HG03442 (cell line): Measurements from ENCODE around the gene CCDC88C.
"Not testable (repeated sequence)": the region's sequence is repeated elsewhere in the genome, so short reads cannot be mapped to it uniquely, and the experiment has no call there.

Source experiments
- ATAC-seq: cut with Tn5 transposase; IDR thresholded peaks from one replicate; pipeline ENCODE4 v1.9.1; 2021; ENCODE audit warnings: mild to moderate bottlenecking, moderate library complexity; ENCODE audit not compliant: unreplicated experiment

Gene CCDC88C

GRCh38 chr14:91272341-91273272 is 145.0 kb downstream of the CCDC88C start:
- ATAC-seq: no peak

DNA sequence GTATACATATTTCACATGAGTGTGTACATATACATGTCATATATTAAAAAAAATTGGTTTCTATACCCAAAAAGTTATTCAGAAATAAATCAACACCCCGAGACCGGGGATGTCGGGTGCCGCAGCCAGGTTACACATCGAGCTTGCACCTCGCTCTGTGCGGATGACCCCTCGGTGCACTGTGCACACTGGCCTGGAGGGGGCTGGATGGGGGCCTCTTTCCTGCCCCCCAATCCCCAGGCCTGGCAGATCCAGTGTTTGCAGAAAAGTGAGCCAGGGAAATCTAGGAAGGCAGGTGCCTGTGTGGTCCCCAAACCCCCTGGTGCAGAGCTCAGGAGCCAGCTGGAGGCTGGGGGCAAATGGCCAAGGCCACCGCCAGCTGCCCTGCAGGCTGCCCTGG is 146.0 kb downstream of the CCDC88C start:
- no peak for ATAC-seq

DNA sequence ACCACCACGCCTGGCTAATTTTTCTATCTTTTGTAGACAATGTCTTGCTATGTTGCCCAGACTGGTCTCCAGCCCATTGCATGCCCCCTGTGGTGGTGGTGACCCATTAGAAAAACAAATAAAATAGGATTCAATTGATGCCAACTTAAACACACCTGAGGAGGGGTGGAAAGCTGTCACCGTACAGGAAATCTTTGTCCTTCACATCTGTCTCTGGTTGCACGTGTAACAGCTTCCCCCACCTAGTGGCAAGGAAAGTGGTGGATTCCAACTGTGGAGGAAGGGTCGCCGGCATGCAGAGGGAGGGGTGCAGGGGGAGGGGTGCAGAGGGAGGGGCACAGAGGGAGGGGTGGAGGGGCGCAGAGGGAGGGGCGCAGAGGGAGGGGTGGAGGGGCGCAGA is 147.0 kb downstream of the CCDC88C start:
- no peak for ATAC-seq

DNA sequence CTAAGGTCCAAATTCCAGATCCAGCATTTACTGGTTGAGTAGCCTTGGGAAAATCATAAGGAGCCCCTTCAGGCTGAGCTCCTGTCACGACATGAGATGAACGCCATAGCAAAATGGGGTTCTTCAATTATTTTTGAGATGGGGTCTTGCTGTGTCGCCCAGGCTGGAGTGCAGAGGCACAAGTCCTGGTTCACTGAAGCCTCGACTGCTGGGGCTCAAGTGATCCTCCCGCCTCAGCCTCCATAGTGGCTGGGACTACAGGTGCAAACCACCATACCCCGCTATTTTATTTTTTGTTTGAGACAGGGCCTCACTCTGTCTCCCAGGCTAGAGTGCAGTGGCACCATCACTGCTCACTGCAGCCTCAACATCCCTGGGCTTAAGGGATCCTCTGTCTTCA is 147.4 kb downstream of the CCDC88C start:
- ATAC-seq: no peak

GRCh38 chr14:91269076-91269991 is 148.3 kb downstream of the CCDC88C start:
- ATAC-seq: no peak

DNA sequence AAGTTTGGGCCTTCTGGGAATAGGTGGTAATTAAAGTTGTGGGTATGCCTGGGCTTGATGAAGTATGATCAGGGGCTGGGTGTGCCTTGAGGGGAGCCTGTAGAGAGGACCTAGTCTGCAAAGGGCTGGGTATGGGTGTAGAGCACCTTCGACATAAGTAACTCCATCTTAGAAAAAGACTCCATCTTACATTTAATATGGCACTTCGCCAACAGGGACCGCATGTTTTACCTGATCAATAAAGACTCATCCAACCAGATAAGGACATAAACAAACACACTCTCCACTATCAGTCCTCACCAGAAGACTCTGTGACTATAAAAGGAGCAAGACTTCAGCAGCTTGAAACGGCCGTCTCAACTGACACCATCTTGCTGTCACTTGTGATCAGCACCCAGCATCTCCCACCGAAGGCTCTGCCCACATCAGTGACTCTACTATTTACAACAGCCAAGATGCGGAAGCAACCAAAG is 149.6 kb downstream of the CCDC88C start:
- no peak for ATAC-seq

- ATAC-seq: not testable (repeated sequence)
Measured at GRCh38 chr14:91266276-91266675, 151.3 kb downstream of the CCDC88C start.

DNA sequence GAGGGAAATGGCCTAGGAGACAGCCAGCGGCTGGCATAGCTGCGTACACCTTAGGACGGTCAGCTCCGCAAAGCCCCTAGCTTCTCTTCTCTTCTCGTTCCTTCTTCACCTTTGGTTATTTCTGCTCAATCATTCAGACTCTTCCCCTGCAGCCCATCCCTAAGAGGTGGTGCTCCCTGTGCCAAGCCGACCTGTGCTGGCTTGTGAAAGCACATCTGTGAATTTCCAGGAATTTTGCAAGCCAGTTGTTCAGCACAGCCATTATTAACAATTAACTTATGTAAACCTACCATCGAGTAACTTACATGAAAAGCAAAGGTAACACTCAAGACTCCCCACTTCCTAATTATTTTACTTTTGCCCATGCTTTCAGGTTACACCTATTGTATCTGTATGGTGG is 152.2 kb downstream of the CCDC88C start:
- ATAC-seq: no peak

- no peak for ATAC-seq
Measured at GRCh38 chr14:91264151-91265150, 153.2 kb downstream of the CCDC88C start.

DNA sequence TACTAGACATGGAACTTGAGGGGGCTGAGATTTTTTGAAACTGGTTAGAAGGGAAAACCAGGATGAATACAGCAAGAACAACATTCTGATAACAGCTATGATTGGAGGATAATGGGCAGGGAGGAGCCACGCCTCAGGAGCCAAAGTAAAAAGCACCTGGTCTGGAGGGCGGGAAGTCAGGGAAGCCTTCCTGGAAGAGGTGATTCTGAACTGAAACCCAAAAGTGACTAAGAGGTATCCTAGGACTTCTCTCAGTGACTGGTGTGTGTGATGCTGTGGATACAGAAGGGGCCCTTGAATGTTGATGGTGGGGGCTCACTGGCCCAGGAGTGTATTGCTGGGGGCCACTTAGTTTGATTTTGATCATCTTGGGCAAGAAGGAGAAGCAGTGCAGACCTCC is 154.3 kb downstream of the CCDC88C start:
- no peak for ATAC-seq

DNA sequence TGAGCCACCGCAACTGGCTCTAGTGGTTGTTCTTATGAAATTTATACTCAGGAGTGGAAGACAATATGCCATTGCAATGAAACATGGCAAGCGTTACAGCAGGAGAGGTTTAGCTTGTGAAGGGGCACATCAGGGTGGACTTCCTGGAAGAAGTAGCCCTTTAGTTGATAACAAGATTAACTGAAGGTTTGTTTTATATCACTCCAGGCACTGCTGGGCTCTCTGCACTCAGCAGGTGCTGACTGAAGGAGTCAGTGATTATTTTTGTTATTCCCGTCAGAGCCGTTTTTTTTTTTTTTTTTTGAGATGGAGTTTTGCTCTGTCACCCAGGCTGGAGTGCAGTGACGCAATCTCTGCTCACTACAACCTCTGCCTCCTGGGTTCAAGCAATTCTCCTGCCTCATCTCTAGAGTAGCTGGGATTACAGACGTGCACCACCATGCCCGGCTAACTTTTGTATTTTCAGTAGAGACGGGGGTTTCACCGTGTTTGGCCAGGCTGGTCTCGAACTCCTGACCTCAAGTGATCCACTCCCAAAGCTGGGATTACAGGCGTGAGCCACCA is 155.6 kb downstream of the CCDC88C start:
- ATAC-seq: no peak

GRCh38 chr14:91261115-91261514 is 156.5 kb downstream of the CCDC88C start:
- no peak for ATAC-seq

DNA sequence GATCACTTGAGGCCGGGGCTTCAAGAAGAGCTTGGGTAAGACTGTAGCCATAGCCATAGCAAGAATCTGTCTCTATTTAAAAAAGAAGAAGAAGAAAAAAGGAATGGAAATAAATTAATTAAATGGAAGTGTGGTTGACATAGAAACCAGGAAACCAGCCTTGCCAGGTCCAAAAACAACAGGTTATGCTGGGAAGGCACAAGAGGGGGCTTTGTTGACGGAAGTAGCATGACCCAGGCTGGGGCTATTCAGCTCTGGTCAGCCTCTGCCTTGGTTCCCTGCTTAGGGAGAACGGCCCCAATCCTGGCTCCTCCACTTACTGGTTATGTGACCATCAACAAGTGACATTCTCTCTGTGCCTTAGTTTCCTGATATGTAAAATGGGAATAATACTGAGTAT is 158.7 kb downstream of the CCDC88C start:
- ATAC-seq: no peak

DNA sequence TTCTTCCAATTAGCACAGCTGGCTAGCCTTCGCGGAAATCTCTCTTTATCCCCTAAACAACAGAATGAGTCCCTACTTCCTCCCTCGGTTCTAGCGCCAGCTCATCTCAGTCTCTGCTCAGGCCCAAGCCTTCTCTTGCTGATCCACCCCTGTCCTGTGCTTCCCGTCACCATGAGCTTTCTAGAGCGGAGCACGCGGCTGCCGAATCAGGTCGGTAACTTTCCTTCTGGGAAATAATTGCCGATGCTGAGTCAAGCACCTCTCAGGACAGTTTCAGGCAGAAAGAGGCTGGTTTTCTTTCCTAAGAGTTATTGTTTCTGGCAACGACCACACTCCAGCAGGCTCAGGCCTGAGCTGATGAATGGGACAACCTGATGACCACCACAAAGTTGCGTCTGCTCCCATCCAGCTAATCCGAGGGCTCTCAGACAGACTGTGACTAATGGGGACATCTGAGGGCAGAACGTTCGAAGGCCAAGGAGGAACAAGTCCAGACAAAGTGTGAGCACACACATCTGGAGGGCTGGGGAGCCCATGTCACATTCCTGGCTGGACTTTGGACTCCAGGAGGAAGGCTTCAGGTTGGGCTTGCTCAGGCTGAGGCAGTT is 159.5 kb downstream of the CCDC88C start:
- no peak for ATAC-seq

DNA sequence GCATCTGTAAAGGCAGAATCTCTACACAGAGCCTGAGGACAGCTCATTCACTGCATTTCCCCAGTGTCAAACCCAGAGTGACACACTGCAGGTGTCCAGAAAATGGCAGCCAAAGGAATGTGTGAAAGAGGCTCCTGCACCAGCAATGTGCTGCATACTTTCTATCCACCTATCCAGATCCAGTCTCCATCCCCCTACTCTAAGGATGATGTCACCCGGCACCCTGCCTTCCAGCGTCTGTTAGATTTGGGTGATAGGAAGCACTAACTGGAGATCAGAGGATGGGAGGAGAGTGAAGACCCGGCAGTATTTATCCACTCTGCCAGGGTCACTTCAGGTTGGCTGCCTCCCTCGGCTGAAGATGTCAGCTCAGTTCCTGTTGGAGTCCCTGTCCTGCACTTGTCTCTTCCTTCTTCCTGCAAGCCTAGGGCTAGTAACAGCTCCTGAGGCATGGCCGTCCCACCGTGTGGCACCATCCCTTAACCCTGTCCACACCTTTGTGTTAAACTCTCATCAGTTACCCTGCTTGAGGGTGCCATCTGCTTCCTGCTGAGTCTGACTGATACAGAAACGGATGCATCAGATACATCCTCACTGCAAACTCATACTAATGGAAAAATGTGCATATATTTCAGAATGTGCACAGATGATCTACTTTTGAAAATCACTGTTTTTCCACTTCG is 160.2 kb downstream of the CCDC88C start:
- no peak for ATAC-seq

GRCh38 chr14:91256661-91257060 is 161.0 kb downstream of the CCDC88C start:
- ATAC-seq: no peak

DNA sequence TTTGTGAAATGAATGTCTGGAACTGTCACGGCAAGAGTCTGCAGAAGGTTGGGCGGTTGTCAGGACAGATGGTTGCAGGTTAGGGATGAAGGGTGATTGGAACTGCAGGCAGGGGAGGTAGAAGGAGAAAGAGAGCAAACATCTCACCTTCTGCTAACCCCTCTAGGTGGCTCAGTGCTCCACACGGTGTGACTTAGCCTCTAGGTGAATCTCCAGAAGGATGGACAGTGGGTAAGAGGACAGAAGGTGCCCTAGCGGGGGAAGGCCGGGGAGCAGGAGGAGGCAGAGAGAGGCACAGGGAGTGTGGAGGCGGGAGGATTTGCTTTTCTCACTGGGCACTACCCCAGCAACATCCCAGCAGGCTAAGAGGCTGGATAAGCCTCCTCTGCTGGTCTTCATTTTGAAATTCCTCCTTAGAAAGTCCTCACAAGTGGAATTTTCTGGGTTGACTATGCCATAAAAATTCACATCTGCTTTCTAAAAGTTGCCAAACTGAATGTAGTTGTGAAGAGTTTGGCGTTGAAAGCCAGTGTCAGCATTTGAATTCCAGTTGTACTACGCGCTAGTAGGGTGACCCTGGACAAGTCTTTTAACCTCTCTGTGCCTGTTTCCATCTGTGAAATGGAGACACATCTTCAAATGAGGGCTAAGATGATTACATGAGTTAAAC is 162.5 kb downstream of the CCDC88C start:
- no peak for ATAC-seq

- no peak for ATAC-seq
Measured at GRCh38 chr14:91254461-91254860, 163.2 kb downstream of the CCDC88C start.
